Nephron (organoid): Measurements from ENCODE around the gene CDH5.

Experiments
- H3K27ac Mint-ChIP-seq, 3 experiments: 2 replicates each; pipeline ENCODE4 v1.8.0; 2020; ENCODE audit warnings: mixed read lengths in 3 of 3, mild to moderate bottlenecking in 2 of 3, moderate library complexity in 1 of 3
- H3K27me3 Mint-ChIP-seq: 2 replicates; pipeline ENCODE4 v1.8.0; 2021; ENCODE audit warnings: low read depth, mild to moderate bottlenecking, moderate library complexity, mixed read lengths
- H3K36me3 Mint-ChIP-seq: 2 replicates; pipeline ENCODE4 v1.8.0; 2020; ENCODE audit warnings: low read depth, mixed read lengths
- H3K4me1 Mint-ChIP-seq: 2 replicates; pipeline ENCODE4 v1.8.0; 2020; ENCODE audit warnings: mixed read lengths
- H3K4me3 Mint-ChIP-seq, 3 experiments: 2 replicates each; pipeline ENCODE4 v1.8.0; 2020; ENCODE audit warnings: mild to moderate bottlenecking in 3 of 3, mixed read lengths in 3 of 3, moderate library complexity in 2 of 3
- H3K9me3 Mint-ChIP-seq: 2 replicates; pipeline ENCODE4 v1.8.0; 2020; ENCODE audit warnings: mixed read lengths
- CTCF ChIP-seq, 3 experiments: fragments of 200-600 bp; sonication (generic); IDR thresholded peaks; one replicate each; pipeline ENCODE4 v1.5.0; 2021; ENCODE audit warnings: antibody characterized with exemption in 3 of 3; ENCODE audit not compliant: unreplicated experiment in 3 of 3

Gene CDH5

GRCh38 chr16:66438536-66438935 lies 72.0 kb downstream of the CDH5 start:
- Mint-ChIP-seq H3K9me3 (no peaks in the 10 kb centered on the region), H3K4me3 (no peak overlapping the region), H3K36me3 (no peaks in the 10 kb centered on the region), H3K27ac (no peak overlapping the region), H3K4me1 (no peaks in the 10 kb centered on the region), H3K27me3 (peaks cover 53% of the 10 kb centered on the region)
- no peak for TF ChIP-seq CTCF (IDR thresholded peaks at IDR 0.05; ENCODE audit: unreplicated experiment in 3 of 3)

- Mint-ChIP-seq H3K9me3 (no peaks in the 10 kb centered on the region), H3K27me3 (peaks cover 56% of the 10 kb centered on the region), H3K4me1 (no peaks in the 10 kb centered on the region), H3K27ac (no peak overlapping the region), H3K36me3 (no peaks in the 10 kb centered on the region), H3K4me3 (no peak overlapping the region)
- TF ChIP-seq CTCF (IDR thresholded peaks at IDR 0.05; ENCODE audit: unreplicated experiment in 3 of 3): no peak
Observed at GRCh38 chr16:66439051-66439730, 72.7 kb downstream of the CDH5 start.

GRCh38 chr16:66440271-66440802 lies 73.8 kb downstream of the CDH5 start:
- no peak overlapping the region for H3K27ac Mint-ChIP-seq
- no peaks in the 10 kb centered on the region for H3K36me3 Mint-ChIP-seq
- TF ChIP-seq CTCF (IDR thresholded peaks at IDR 0.05; ENCODE audit: unreplicated experiment in 3 of 3): no peak
- H3K27me3 Mint-ChIP-seq: peaks cover 53% of the 10 kb centered on the region
- no peaks in the 10 kb centered on the region for H3K9me3 Mint-ChIP-seq
- H3K4me3 Mint-ChIP-seq: no peak overlapping the region
- H3K4me1 Mint-ChIP-seq: no peaks in the 10 kb centered on the region

- no peak for TF ChIP-seq CTCF (IDR thresholded peaks at IDR 0.05; ENCODE audit: unreplicated experiment in 3 of 3)
- H3K36me3 Mint-ChIP-seq: no peaks in the 10 kb centered on the region
- peaks cover 51% of the 10 kb centered on the region for H3K27me3 Mint-ChIP-seq
- no peaks in the 10 kb centered on the region for H3K9me3 Mint-ChIP-seq
- H3K4me1 Mint-ChIP-seq: no peaks in the 10 kb centered on the region
- no peak overlapping the region for H3K27ac Mint-ChIP-seq
- H3K4me3 Mint-ChIP-seq: no peak overlapping the region
Observed at GRCh38 chr16:66440970-66441369, 74.5 kb downstream of the CDH5 start.

- Mint-ChIP-seq H3K36me3 (no peaks in the 10 kb centered on the region), H3K9me3 (no peaks in the 10 kb centered on the region), H3K4me3 (no peak overlapping the region), H3K27ac (no peak overlapping the region), H3K27me3 (peaks cover 55% of the 10 kb centered on the region), H3K4me1 (no peaks in the 10 kb centered on the region)
- TF ChIP-seq CTCF (IDR thresholded peaks at IDR 0.05; ENCODE audit: unreplicated experiment in 3 of 3): no peak
Observed at GRCh38 chr16:66441586-66442375, 75.3 kb downstream of the CDH5 start.
